Hematopoietic multipotent progenitor cell treated with erythropoietin and hydrocortisone succinate and interleukin-3 and kit ligand, for 15 days (in vitro differentiated cells): ENCODE data around the gene ARHGAP24.

Source experiments
- DNase-seq: peaks from one replicate; pipeline ENCODE4 v3.0.0-alpha.2; 2015; ENCODE audit warnings: low spot score

The ARHGAP24 gene

GRCh38 chr4:85580489-85580888, 105.5 kb downstream of the ARHGAP24 start:
- no peak for DNase-seq

- DNase-seq = no peak
Observed at GRCh38 chr4:85587952-85588351, 113.0 kb downstream of the ARHGAP24 start.

GRCh38 chr4:85591406-85592098, 116.6 kb downstream of the ARHGAP24 start:
- DNase-seq = no peak

- no peak for DNase-seq
Observed at GRCh38 chr4:85595098-85595775, 120.3 kb downstream of the ARHGAP24 start.

GRCh38 chr4:85595796-85596559, 121.0 kb downstream of the ARHGAP24 start:
- no peak for DNase-seq

GRCh38 chr4:85598936-85599335, 124.0 kb downstream of the ARHGAP24 start:
- no peak for DNase-seq

- DNase-seq = no peak
Observed at GRCh38 chr4:85600501-85600900, 125.6 kb downstream of the ARHGAP24 start.

GRCh38 chr4:85603437-85604336, 128.7 kb downstream of the ARHGAP24 start:
- DNase-seq = no peak

GRCh38 chr4:85606505-85606904, 131.6 kb downstream of the ARHGAP24 start:
- DNase-seq = no peak

- no peak for DNase-seq
Observed at GRCh38 chr4:85607624-85608023, 132.7 kb downstream of the ARHGAP24 start.

- DNase-seq = no peak
Observed at GRCh38 chr4:85610450-85610849, 135.5 kb downstream of the ARHGAP24 start.

GRCh38 chr4:85611661-85612060, 136.7 kb downstream of the ARHGAP24 start:
- DNase-seq = no peak

- no peak for DNase-seq
Observed at GRCh38 chr4:85613901-85614300, 139.0 kb downstream of the ARHGAP24 start.

- DNase-seq = no peak
Observed at GRCh38 chr4:85615952-85616351, 141.0 kb downstream of the ARHGAP24 start.

GRCh38 chr4:85617202-85617601, 142.3 kb downstream of the ARHGAP24 start:
- DNase-seq = no peak

- no peak for DNase-seq
Observed at GRCh38 chr4:85632981-85633380, 158.0 kb downstream of the ARHGAP24 start.

- no peak for DNase-seq
Observed at GRCh38 chr4:85637778-85638177, 162.8 kb downstream of the ARHGAP24 start.

- no peak for DNase-seq
Observed at GRCh38 chr4:85639946-85640345, 165.0 kb downstream of the ARHGAP24 start.

GRCh38 chr4:85642356-85643100, 167.6 kb downstream of the ARHGAP24 start:
- DNase-seq = no peak

GRCh38 chr4:85644061-85644460, 169.1 kb downstream of the ARHGAP24 start:
- no peak for DNase-seq

- DNase-seq = no peak
Observed at GRCh38 chr4:85650908-85651307, 176.0 kb downstream of the ARHGAP24 start.
